HepG2 (cell line): ENCODE measurements around the gene CGNL1. TPM values are rescaled to one million over a fixed set of nuclear protein-coding genes. Genes with fewer than 3 reads are reported as not detected.

Experiments
- AGO2 ChIP-seq: fragments of 200-400 bp; formaldehyde crosslinking; optimal IDR thresholded peaks from 2 replicates; pipeline ENCODE3; 2017; ENCODE audit warnings: mild to moderate bottlenecking, low read depth, low read length, moderate library complexity
- BRD4 ChIP-seq: sonication (generic); formaldehyde crosslinking; IDR thresholded peaks from 2 replicates; pipeline ENCODE4 v1.4.0; 2020; ENCODE audit warnings: missing genetic modification reagents
- CCAR2 ChIP-seq: fragments of 200-400 bp; formaldehyde crosslinking; optimal IDR thresholded peaks from 2 replicates; pipeline ENCODE3; 2018; ENCODE audit warnings: low read depth, mild to moderate bottlenecking, low read length, moderate library complexity
- FOXA1 ChIP-seq, 2 experiments: fragments of 450-650 bp in 1 of 2; sonication (generic) in 1 of 2; formaldehyde crosslinking in 1 of 2; IDR thresholded peaks; 2 replicates each; pipeline versions ENCODE4 v1.4.0 to v1.6.1; 2016 to 2020; ENCODE audit warnings: missing genetic modification reagents in 1 of 2
- KDM1A ChIP-seq: IDR thresholded peaks from 2 replicates; pipeline ENCODE4 v1.6.1; 2016; ENCODE audit warnings: missing compliant biosample characterization
- MBNL3 ChIP-seq: fragments of 250-450 bp; sonication (Bioruptor Pico); conservative IDR thresholded peaks from 2 replicates; pipeline ENCODE4 v1.8.0; 2022; ENCODE audit warnings: mild to moderate bottlenecking, inconsistent platforms
- NR1H2 ChIP-seq: sonication (generic); formaldehyde crosslinking; IDR thresholded peaks from 2 replicates; pipeline ENCODE4 v1.8.1; 2022; ENCODE audit warnings: low read depth, missing genetic modification reagents, borderline replicate concordance
- RBAK ChIP-seq: sonication (generic); formaldehyde crosslinking; IDR thresholded peaks from 2 replicates; pipeline ENCODE4 v1.5.1; 2020; ENCODE audit warnings: mild to moderate bottlenecking, missing genetic modification reagents
- RBM22 ChIP-seq: fragments of 200-400 bp; formaldehyde crosslinking; optimal IDR thresholded peaks from 2 replicates; pipeline ENCODE3; 2017; ENCODE audit warnings: mild to moderate bottlenecking, low read length, moderate library complexity
- RFX1 ChIP-seq: fragments of 450-650 bp; IDR thresholded peaks from 2 replicates; pipeline ENCODE4 v1.6.1; 2017
- SOX5 ChIP-seq: IDR thresholded peaks from 2 replicates; pipeline ENCODE4 v1.6.1; 2016; ENCODE audit warnings: borderline replicate concordance
- STAT5B ChIP-seq: sonication (generic); formaldehyde crosslinking; IDR thresholded peaks from 2 replicates; pipeline ENCODE4 v1.4.0; 2020; ENCODE audit warnings: missing genetic modification reagents
- THYN1 ChIP-seq: sonication (generic); formaldehyde crosslinking; IDR thresholded peaks from 2 replicates; pipeline ENCODE4 v1.8.1; 2023; ENCODE audit warnings: low read depth, mild to moderate bottlenecking, moderate library complexity, missing genetic modification reagents, borderline replicate concordance
- ZFP36L2 ChIP-seq: sonication (generic); formaldehyde crosslinking; IDR thresholded peaks from 2 replicates; pipeline ENCODE4 v1.4.0; 2020; ENCODE audit warnings: missing genetic modification reagents
- ZFY ChIP-seq: sonication (generic); formaldehyde crosslinking; IDR thresholded peaks from 2 replicates; pipeline ENCODE4 v1.4.0; 2020; ENCODE audit warnings: missing genetic modification reagents
- ZNF20 ChIP-seq: sonication (generic); formaldehyde crosslinking; IDR thresholded peaks from 2 replicates; pipeline ENCODE4 v1.4.0; 2020; ENCODE audit warnings: mild to moderate bottlenecking, moderate library complexity, missing genetic modification reagents
- ZNF230 ChIP-seq: sonication (generic); formaldehyde crosslinking; IDR thresholded peaks from 2 replicates; pipeline ENCODE4 v1.4.0; 2020; ENCODE audit warnings: mild to moderate bottlenecking, missing genetic modification reagents
- ZNF468 ChIP-seq: sonication (generic); formaldehyde crosslinking; IDR thresholded peaks from 2 replicates; pipeline ENCODE4 v1.8.0; 2022; ENCODE audit warnings: mild to moderate bottlenecking, moderate library complexity, missing genetic modification reagents
- ZNF549 ChIP-seq: sonication (generic); formaldehyde crosslinking; IDR thresholded peaks from 2 replicates; pipeline ENCODE4 v1.5.0; 2020; ENCODE audit warnings: missing genetic modification reagents
- polyA plus RNA-seq, 8 experiments: library from polyadenylated mRNA; depleted of rRNA in 3 of 8; stranded (reverse) in 7 of 8; unstranded in 1 of 8; fragments of >200 nt; fragmentation: Illumina TruSeq in 4 of 8; extraction: Trizol in 4 of 8; gene quantifications; 2 replicates each; pipeline versions ENCODE4 v1.2.1 to v1.2.3, GENCODE V29; 2011 to 2016; ENCODE audit warnings: low read depth in 4 of 8, missing spikeins in 1 of 8, mixed read lengths in 1 of 8; ENCODE audit not compliant: insufficient read depth in 1 of 8
- total RNA-seq, 5 experiments: library from RNA; depleted of rRNA; stranded (reverse); fragments of >200 nt; fragmentation: Illumina TruSeq; extraction: Trizol; gene quantifications; 2 replicates each; pipeline ENCODE4 v1.2.3, GENCODE V29; 2016; ENCODE audit warnings: low read depth in 1 of 5
- TF ChIP-seq, protein P1 (sequence below): fragments of 450-650 bp; IDR thresholded peaks from 2 replicates; pipeline ENCODE4 v1.6.1; 2017; ENCODE audit warnings: mild to moderate bottlenecking
- TF ChIP-seq, protein P2 (sequence below): sonication (generic); formaldehyde crosslinking; IDR thresholded peaks from 2 replicates; pipeline ENCODE4 v1.4.0; 2020; ENCODE audit warnings: missing genetic modification reagents, low read depth, mild to moderate bottlenecking, borderline replicate concordance
- TF ChIP-seq, protein P3 (sequence below): IDR thresholded peaks from 2 replicates; pipeline ENCODE4 v1.4.0; 2020; ENCODE audit warnings: mild to moderate bottlenecking, missing genetic modification reagents
- TF ChIP-seq, protein P4 (sequence below): sonication (generic); formaldehyde crosslinking; conservative IDR thresholded peaks from 2 replicates; pipeline ENCODE4 v1.4.0; 2020; ENCODE audit warnings: missing genetic modification reagents

The CGNL1 gene
- total and polyA plus RNA-seq, 2 of the 13 experiments (the other 11 are each of a cell fraction or from before 2014, with no cell fraction given) = 5.6 to 15.6 TPM

DNA sequence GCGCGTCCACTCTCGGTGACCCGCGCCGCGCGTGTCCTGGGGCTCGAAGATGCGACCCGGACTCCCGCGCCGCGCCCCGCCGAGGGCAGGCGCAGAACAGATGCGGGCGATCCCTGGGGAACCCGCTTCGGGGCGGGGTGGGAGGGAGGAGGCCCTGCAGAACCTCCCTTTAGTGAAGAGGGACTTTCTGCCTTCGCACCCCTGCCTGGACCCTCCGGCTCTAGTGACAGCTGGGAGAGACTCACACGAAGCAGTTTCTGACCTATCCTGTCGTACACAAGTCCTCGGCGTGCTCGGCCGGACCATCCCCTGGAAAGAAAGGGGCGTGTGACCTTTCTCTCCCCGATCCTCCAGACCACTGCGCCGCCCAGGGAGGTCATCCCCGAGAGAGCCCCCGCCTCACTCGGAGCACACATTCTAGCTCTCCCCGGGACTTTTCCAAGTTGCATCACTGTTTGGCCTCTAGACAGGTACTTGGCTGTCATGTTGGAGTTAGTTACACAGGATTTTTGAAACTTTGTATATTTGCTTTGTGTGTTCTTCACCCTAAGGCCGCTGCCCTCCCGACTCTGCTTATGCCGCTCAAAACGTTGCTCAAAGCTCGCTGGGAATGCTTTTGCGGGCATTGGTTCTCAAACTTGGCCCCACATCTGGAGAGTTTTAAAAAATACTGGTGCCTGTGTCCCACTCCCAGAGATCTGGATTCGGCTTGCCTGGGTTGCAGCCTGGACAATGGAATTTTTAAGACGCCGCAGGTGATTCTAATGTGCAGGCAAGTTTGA is 582 bp downstream of the CGNL1 start (continued):
- TF ChIP-seq AGO2 = peak; percentile 27
- no peak for TF ChIP-seq STAT5B (CRISPR knock-in tag)
- TF ChIP-seq RFX1 = no peak
- TF ChIP-seq, protein P1, sequence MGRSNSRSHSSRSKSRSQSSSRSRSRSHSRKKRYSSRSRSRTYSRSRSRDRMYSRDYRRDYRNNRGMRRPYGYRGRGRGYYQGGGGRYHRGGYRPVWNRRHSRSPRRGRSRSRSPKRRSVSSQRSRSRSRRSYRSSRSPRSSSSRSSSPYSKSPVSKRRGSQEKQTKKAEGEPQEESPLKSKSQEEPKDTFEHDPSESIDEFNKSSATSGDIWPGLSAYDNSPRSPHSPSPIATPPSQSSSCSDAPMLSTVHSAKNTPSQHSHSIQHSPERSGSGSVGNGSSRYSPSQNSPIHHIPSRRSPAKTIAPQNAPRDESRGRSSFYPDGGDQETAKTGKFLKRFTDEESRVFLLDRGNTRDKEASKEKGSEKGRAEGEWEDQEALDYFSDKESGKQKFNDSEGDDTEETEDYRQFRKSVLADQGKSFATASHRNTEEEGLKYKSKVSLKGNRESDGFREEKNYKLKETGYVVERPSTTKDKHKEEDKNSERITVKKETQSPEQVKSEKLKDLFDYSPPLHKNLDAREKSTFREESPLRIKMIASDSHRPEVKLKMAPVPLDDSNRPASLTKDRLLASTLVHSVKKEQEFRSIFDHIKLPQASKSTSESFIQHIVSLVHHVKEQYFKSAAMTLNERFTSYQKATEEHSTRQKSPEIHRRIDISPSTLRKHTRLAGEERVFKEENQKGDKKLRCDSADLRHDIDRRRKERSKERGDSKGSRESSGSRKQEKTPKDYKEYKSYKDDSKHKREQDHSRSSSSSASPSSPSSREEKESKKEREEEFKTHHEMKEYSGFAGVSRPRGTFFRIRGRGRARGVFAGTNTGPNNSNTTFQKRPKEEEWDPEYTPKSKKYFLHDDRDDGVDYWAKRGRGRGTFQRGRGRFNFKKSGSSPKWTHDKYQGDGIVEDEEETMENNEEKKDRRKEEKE = no peak
- TF ChIP-seq, protein P2, sequence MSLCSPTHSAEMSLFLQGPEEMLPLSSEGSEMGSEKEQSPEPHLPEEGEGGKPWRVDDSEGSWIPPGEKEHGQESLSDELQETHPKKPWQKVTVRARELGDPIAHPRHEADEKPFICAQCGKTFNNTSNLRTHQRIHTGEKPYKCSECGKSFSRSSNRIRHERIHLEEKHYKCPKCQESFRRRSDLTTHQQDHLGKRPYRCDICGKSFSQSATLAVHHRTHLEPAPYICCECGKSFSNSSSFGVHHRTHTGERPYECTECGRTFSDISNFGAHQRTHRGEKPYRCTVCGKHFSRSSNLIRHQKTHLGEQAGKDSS = peak; percentile 72; the same call in 1 of the 2 replicates
- TF ChIP-seq ZFP36L2 = no peak
- no peak for TF ChIP-seq KDM1A (CRISPR knock-in tag)
- no peak for TF ChIP-seq MBNL3
- TF ChIP-seq CCAR2 = no peak
- TF ChIP-seq THYN1 = no peak
- TF ChIP-seq ZNF230 (CRISPR knock-in tag) = no peak
- no peak for TF ChIP-seq RBM22
- TF ChIP-seq ZNF468 (CRISPR knock-in tag) = no peak
- no peak for TF ChIP-seq FOXA1 (IDR thresholded peaks at IDR 0.05)
- 0 out of 2 replicates have a peak, but pooled peaks have one; percentile 4 for TF ChIP-seq FOXA1 (CRISPR knock-in tag; IDR thresholded peaks at IDR 0.05)
- no peak for TF ChIP-seq ZNF549 (CRISPR knock-in tag)
- no peak for TF ChIP-seq BRD4 (CRISPR knock-in tag)
- no peak for TF ChIP-seq NR1H2 (CRISPR knock-in tag)
- TF ChIP-seq, protein P3, sequence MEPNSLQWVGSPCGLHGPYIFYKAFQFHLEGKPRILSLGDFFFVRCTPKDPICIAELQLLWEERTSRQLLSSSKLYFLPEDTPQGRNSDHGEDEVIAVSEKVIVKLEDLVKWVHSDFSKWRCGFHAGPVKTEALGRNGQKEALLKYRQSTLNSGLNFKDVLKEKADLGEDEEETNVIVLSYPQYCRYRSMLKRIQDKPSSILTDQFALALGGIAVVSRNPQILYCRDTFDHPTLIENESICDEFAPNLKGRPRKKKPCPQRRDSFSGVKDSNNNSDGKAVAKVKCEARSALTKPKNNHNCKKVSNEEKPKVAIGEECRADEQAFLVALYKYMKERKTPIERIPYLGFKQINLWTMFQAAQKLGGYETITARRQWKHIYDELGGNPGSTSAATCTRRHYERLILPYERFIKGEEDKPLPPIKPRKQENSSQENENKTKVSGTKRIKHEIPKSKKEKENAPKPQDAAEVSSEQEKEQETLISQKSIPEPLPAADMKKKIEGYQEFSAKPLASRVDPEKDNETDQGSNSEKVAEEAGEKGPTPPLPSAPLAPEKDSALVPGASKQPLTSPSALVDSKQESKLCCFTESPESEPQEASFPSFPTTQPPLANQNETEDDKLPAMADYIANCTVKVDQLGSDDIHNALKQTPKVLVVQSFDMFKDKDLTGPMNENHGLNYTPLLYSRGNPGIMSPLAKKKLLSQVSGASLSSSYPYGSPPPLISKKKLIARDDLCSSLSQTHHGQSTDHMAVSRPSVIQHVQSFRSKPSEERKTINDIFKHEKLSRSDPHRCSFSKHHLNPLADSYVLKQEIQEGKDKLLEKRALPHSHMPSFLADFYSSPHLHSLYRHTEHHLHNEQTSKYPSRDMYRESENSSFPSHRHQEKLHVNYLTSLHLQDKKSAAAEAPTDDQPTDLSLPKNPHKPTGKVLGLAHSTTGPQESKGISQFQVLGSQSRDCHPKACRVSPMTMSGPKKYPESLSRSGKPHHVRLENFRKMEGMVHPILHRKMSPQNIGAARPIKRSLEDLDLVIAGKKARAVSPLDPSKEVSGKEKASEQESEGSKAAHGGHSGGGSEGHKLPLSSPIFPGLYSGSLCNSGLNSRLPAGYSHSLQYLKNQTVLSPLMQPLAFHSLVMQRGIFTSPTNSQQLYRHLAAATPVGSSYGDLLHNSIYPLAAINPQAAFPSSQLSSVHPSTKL = peak; percentile 6; the same call in 1 of the 2 replicates
- TF ChIP-seq ZNF20 = no peak
- no peak for TF ChIP-seq RBAK (CRISPR knock-in tag)
- TF ChIP-seq ZFY (CRISPR knock-in tag) = no peak
- no peak for TF ChIP-seq SOX5
- TF ChIP-seq, protein P4, sequence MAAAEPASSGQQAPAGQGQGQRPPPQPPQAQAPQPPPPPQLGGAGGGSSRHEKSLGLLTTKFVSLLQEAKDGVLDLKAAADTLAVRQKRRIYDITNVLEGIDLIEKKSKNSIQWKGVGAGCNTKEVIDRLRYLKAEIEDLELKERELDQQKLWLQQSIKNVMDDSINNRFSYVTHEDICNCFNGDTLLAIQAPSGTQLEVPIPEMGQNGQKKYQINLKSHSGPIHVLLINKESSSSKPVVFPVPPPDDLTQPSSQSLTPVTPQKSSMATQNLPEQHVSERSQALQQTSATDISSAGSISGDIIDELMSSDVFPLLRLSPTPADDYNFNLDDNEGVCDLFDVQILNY (CRISPR knock-in tag) = no peak
